ENCODE measurements around the gene CCDC33. TPM values are rescaled to one million over a fixed set of nuclear protein-coding genes. Genes with fewer than 3 reads are reported as not detected.

Gene CCDC33
- total and polyA plus RNA-seq, 2 donors (not counting 3 experiments of a cell fraction or from before 2014, with no cell fraction given), result not detected

GRCh38 chr15:74376825-74377581 lies 140.9 kb downstream of the CCDC33 start:
- Histone ChIP-seq H3K79me2 (ENCODE audit: control insufficient read depth, insufficient read depth, low read length) (no peaks in the 10 kb centered on the region), H3K9me1 (replicated peaks; ENCODE audit: control insufficient read depth, extremely low read depth, insufficient read depth, low read length) (no peaks in the 10 kb centered on the region), H3K27ac (ENCODE audit: insufficient read depth, low read depth, low read length) (no peak overlapping the region), H2AFZ (ENCODE audit: low read depth, low read length) (no peak overlapping the region), H3K4me3 (replicated peaks in 1 of 3; ENCODE audit: insufficient read depth in 1 of 3, low read depth in 1 of 3, low read length in 3 of 3) (no peak overlapping the region), H3K36me3 (ENCODE audit: control insufficient read depth in 2 of 2, extremely low read depth in 1 of 2, insufficient read depth in 2 of 2, low read length in 2 of 2) (no peaks in the 10 kb centered on the region), H3K9ac (replicated peaks; ENCODE audit: extremely low read depth, insufficient read depth, low read length) (no peak overlapping the region), H4K20me1 (replicated peaks; ENCODE audit: control insufficient read depth, extremely low read depth, insufficient read depth, low read length) (no peaks in the 10 kb centered on the region), H3K27me3 (ENCODE audit: control insufficient read depth in 2 of 2, insufficient read depth in 2 of 2, low read length in 2 of 2) (peaks cover 4 to 9% of the 10 kb centered on the region in 2 experiments), H3K4me1 (ENCODE audit: control insufficient read depth, extremely low read depth, insufficient read depth, low read length) (peaks cover 11% of the 10 kb centered on the region), H3K4me2 (ENCODE audit: insufficient read depth, low read length) (no peak overlapping the region), H3K9me3 (replicated peaks; ENCODE audit: control insufficient read depth, insufficient read depth, low read length) (no peaks in the 10 kb centered on the region)
- no TSS peak for BruUV-seq (replicated peaks)
- dilution Hi-C loops (cut with MboI; ENCODE audit: extremely low pct_ligation_motif_present, low sequenced_read_pairs), result no loop called here
- DNase-seq (ENCODE audit: low read depth, low spot score) (no peak), FAIRE-seq (no peak)
- CTCF ChIA-PET, result interaction anchor here (0.7 to 13.9 kb wide), 10 partner anchors 8 to 255 kb away, joined by 3 to 313 read pairs (median 6); no protein-coding TSS in a partner anchor
- intact Hi-C loops (cut with micrococcal nuclease), result no loop called here
- POLR2A ChIA-PET, result no interaction called here
- TF ChIP-seq CTCF (IDR thresholded peaks at IDR 0.05; ENCODE audit: extremely low read depth in 1 of 2, insufficient read depth in 1 of 2, low read depth in 1 of 2, low read length in 2 of 2) (no peak), EZH2 (IDR thresholded peaks at IDR 0.05; ENCODE audit: borderline replicate concordance, low read depth, low read length, severe bottlenecking) (no peak), MAX (IDR thresholded peaks at IDR 0.05; ENCODE audit: insufficient read depth, insufficient read length) (no peak), JUN (IDR thresholded peaks at IDR 0.05; ENCODE audit: borderline replicate concordance, insufficient read depth, insufficient read length, low read depth) (no peak), POLR2A (IDR thresholded peaks at IDR 0.05; ENCODE audit: low read depth, low read length) (no peak), POLR2AphosphoS5 (IDR thresholded peaks at IDR 0.05; ENCODE audit: insufficient read depth, low read depth, low read length) (no peak), GATA2 (IDR thresholded peaks at IDR 0.05; ENCODE audit: insufficient read depth, insufficient read length, low read depth, low read length) (no peak), MYC (IDR thresholded peaks at IDR 0.05; ENCODE audit: low read depth, low read length) (no peak), FOS (IDR thresholded peaks at IDR 0.05; ENCODE audit: borderline replicate concordance, insufficient read depth, low read length) (no peak)

Measured in endothelial cell of umbilical vein (primary cell).